CD4-positive, CD25-positive, alpha-beta regulatory T cell (primary cell): ENCODE results near the gene ARIH2. TPM values are rescaled to one million over a fixed set of nuclear protein-coding genes. Genes with fewer than 3 reads are reported as not detected.

Source experiments
- ATAC-seq, 2 donors: fragments of 150-1000 bp; cut with Tn5 transposase; one replicate each; pipeline ENCODE4 v1.10.0; 2021; ENCODE audit warnings: low read depth in 2 of 2, moderate number of reproducible peaks in 2 of 2, moderate library complexity in 1 of 2
- DNase-seq, 3 donors: peaks; one replicate each; pipeline versions ENCODE4 v3.0.0 to v3.0.0-alpha.2; 2012 to 2022; ENCODE audit warnings: mixed read lengths in 1 of 3
- H3K27ac ChIP-seq: one replicate; pipeline ENCODE4 v1.7.0; 2013; ENCODE audit warnings: mild to moderate bottlenecking, low read length; ENCODE audit not compliant: insufficient read depth, poor library complexity, severe bottlenecking
- H3K27me3 ChIP-seq: one replicate; pipeline ENCODE4 v1.7.0; 2013; ENCODE audit warnings: low read length; ENCODE audit not compliant: control insufficient read depth, insufficient read depth
- H3K36me3 ChIP-seq: one replicate; pipeline ENCODE4 v1.7.0; 2013; ENCODE audit warnings: mild to moderate bottlenecking, low read length, moderate library complexity; ENCODE audit not compliant: control insufficient read depth, insufficient read depth
- H3K4me1 ChIP-seq: 2 replicates; pipeline ENCODE4 v1.7.0; 2013; ENCODE audit warnings: mild to moderate bottlenecking, low read length; ENCODE audit not compliant: insufficient read depth, control insufficient read depth, poor library complexity, severe bottlenecking
- H3K4me3 ChIP-seq: one replicate; pipeline ENCODE4 v1.7.0; 2013; ENCODE audit warnings: low read depth, mild to moderate bottlenecking, low read length, moderate library complexity
- H3K9me3 ChIP-seq, 2 experiments: 1 replicate in 1 of 2; 2 replicates in 1 of 2; pipeline ENCODE4 v1.7.0; 2013; ENCODE audit warnings: low read length in 2 of 2, mild to moderate bottlenecking in 1 of 2, moderate library complexity in 1 of 2; ENCODE audit not compliant: control insufficient read depth in 2 of 2
- H3K27ac Mint-ChIP-seq, 3 donors: one replicate each; pipeline ENCODE4 v1.8.0; 2020 to 2022; ENCODE audit warnings: mild to moderate bottlenecking in 3 of 3, mixed read lengths in 3 of 3, moderate library complexity in 2 of 3
- H3K27me3 Mint-ChIP-seq: one replicate; pipeline ENCODE4 v1.8.0; 2022; ENCODE audit warnings: mild to moderate bottlenecking, mixed read lengths
- H3K36me3 Mint-ChIP-seq: one replicate; pipeline ENCODE4 v1.8.0; 2020; ENCODE audit warnings: mixed read lengths
- H3K4me1 Mint-ChIP-seq, 4 donors: one replicate each; pipeline ENCODE4 v1.8.0; 2020 to 2022; ENCODE audit warnings: mixed read lengths in 4 of 4, mild to moderate bottlenecking in 1 of 4
- H3K4me3 Mint-ChIP-seq, 4 donors: one replicate each; pipeline ENCODE4 v1.8.0; 2020 to 2022; ENCODE audit warnings: mild to moderate bottlenecking in 4 of 4, mixed read lengths in 4 of 4, moderate library complexity in 3 of 4
- H3K9me3 Mint-ChIP-seq, 7 donors: one replicate each; pipeline ENCODE4 v1.8.0; 2020 to 2022; ENCODE audit warnings: mixed read lengths in 7 of 7, mild to moderate bottlenecking in 3 of 7, moderate library complexity in 2 of 7
- polyA plus RNA-seq, 4 donors: library from polyadenylated mRNA; unstranded; fragments of 300-500 nt; fragmentation: Illumina TruSeq; gene quantifications; one replicate each; pipeline ENCODE4 v1.2.3, GENCODE V29; 2021
- total RNA-seq: library from RNA; stranded (reverse); gene quantifications from one replicate; pipeline ENCODE4 v1.2.3, GENCODE V29; 2022

The ARIH2 gene
- total and polyA plus RNA-seq, 5 donors from 2014 or later = 110 to 171 (median 113) TPM

GRCh38 chr3:49024449-49024848 is 105.8 kb downstream of the ARIH2 start:
- ATAC-seq = no peak
- peaks cover 40% of the 10 kb centered on the region for H3K36me3 ChIP-seq
- peak overlapping the region in 1 of 3 donors; percentile 66 for H3K27ac Mint-ChIP-seq
- H3K4me3 Mint-ChIP-seq = peak overlapping the region in 3 of 4 donors; percentile 33 to 51 (median 51)
- DNase-seq = no peak
- no peaks in the 10 kb centered on the region for H3K9me3 ChIP-seq
- peaks cover 5% of the 10 kb centered on the region for H3K27me3 Mint-ChIP-seq
- peaks cover 13% of the 10 kb centered on the region for H3K36me3 Mint-ChIP-seq
- H3K27ac ChIP-seq = no peak overlapping the region
- no peaks in the 10 kb centered on the region for H3K9me3 Mint-ChIP-seq
- H3K27me3 ChIP-seq = no peaks in the 10 kb centered on the region
- H3K4me1 ChIP-seq = peaks cover 45% of the 10 kb centered on the region
- peaks cover 5 to 75% (median 33%) of the 10 kb centered on the region in 4 donors for H3K4me1 Mint-ChIP-seq
- no peak overlapping the region for H3K4me3 ChIP-seq

GRCh38 chr3:49025005-49025792 is 106.6 kb downstream of the ARIH2 start:
- no peaks in the 10 kb centered on the region for H3K27me3 ChIP-seq
- no peak overlapping the region for H3K27ac Mint-ChIP-seq
- H3K4me3 Mint-ChIP-seq = peak overlapping the region in 3 of 4 donors; percentile 31 to 84 (median 51)
- ATAC-seq (no peak), DNase-seq (no peak)
- peaks cover 40% of the 10 kb centered on the region for H3K36me3 ChIP-seq
- peaks cover 5% of the 10 kb centered on the region for H3K27me3 Mint-ChIP-seq
- H3K36me3 Mint-ChIP-seq = peaks cover 13% of the 10 kb centered on the region
- peaks cover 42% of the 10 kb centered on the region for H3K4me1 ChIP-seq
- H3K9me3 Mint-ChIP-seq = no peaks in the 10 kb centered on the region
- no peaks in the 10 kb centered on the region for H3K9me3 ChIP-seq
- no peak overlapping the region for H3K4me3 ChIP-seq
- peaks cover 5 to 69% (median 32%) of the 10 kb centered on the region in 4 donors for H3K4me1 Mint-ChIP-seq
- H3K27ac ChIP-seq = no peak overlapping the region

DNA sequence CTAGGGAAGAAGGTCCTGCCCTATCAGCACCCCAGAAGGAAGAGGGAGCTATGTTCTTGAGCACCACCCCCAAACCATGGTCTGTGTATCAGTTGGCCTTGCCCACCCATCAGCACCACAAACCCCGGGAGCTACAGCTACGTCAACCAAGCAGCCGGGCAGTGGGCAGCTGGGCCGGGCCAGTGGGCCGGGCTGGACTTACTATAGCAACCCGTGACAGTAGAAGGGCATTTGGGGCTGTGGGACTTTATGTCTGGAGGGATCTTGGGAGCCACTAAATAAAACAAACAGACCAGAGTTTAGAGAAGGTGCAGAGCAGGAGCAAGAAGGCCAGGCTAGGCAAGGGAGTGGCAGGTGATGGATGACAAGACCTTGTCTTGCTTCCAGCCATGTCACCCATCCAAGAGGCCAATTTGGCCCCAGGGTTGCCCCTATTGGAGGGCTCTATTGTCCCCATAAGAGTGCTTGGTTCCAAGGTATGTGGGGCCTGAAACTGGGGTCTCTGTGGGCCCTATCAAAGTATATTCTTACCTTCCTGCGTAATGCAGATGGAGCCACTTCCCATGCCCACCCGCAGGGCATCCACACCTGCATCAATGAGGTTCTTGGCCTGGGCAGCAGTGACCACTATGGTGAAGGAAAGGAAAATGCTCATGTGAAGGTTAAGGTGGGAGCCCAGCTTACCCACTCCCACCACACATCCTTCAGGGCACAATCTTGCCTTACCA is 107.3 kb downstream of the ARIH2 start:
- Histone ChIP-seq H3K4me3 (no peak overlapping the region), H3K4me1 (peaks cover 34% of the 10 kb centered on the region), H3K9me3 (no peaks in the 10 kb centered on the region), H3K36me3 (peaks cover 45% of the 10 kb centered on the region), H3K27ac (peak overlapping the region; percentile 5), H3K27me3 (no peaks in the 10 kb centered on the region)
- Mint-ChIP-seq H3K36me3 (peaks cover 13% of the 10 kb centered on the region), H3K9me3 (no peaks in the 10 kb centered on the region), H3K27ac (peak overlapping the region; percentile 43 to 99 (median 62)), H3K4me3 (peak overlapping the region in 3 of 4 donors; percentile 28 to 84 (median 57)), H3K27me3 (peaks cover 5% of the 10 kb centered on the region), H3K4me1 (peaks cover 5 to 69% (median 30%) of the 10 kb centered on the region in 4 donors)
- DNase-seq (no peak), ATAC-seq (no peak)

DNA sequence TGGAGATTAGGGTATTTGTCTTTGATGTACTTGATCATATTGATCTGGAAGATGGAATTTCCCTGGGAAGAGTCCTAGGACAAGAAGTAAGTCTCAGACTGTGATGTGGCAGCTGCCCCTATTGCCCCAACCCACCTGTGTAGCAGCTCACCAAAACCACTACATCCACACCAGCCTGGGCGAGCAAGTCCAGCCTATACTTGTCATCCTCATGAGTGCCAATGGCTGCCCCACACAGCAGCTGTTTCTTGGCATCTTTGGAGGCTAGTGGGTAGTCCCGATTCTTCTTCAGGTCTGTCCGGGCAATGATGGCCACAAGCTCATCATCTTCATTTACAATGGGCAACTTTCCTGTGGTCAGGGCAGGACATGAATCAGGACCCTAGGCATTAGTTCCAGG is 107.9 kb downstream of the ARIH2 start:
- Mint-ChIP-seq H3K4me3 (peak overlapping the region in 2 of 4 donors; percentile 28 to 57), H3K4me1 (peaks cover 5 to 66% (median 27%) of the 10 kb centered on the region in 4 donors), H3K27me3 (peaks cover under 1% of the 10 kb centered on the region), H3K9me3 (no peaks in the 10 kb centered on the region), H3K36me3 (peaks cover 16% of the 10 kb centered on the region), H3K27ac (peak overlapping the region in 2 of 3 donors; percentile 62 to 99)
- Histone ChIP-seq H3K27ac (peak overlapping the region; percentile 5), H3K4me3 (no peak overlapping the region), H3K27me3 (no peaks in the 10 kb centered on the region), H3K36me3 (peaks cover 49% of the 10 kb centered on the region), H3K4me1 (peaks cover 34% of the 10 kb centered on the region), H3K9me3 (no peaks in the 10 kb centered on the region)
- ATAC-seq (no peak), DNase-seq (no peak)

GRCh38 chr3:49027634-49028033 is 109.0 kb downstream of the ARIH2 start:
- Histone ChIP-seq H3K4me1 (peaks cover 30% of the 10 kb centered on the region), H3K27me3 (no peaks in the 10 kb centered on the region), H3K27ac (peak overlapping the region; percentile 91), H3K36me3 (peaks cover 60% of the 10 kb centered on the region), H3K9me3 (no peaks in the 10 kb centered on the region), H3K4me3 (no peak overlapping the region)
- peaks cover 5 to 65% (median 27%) of the 10 kb centered on the region in 4 donors for H3K4me1 Mint-ChIP-seq
- peaks cover 23% of the 10 kb centered on the region for H3K36me3 Mint-ChIP-seq
- DNase-seq = no peak
- ATAC-seq = no peak
- no peaks in the 10 kb centered on the region for H3K27me3 Mint-ChIP-seq
- H3K9me3 Mint-ChIP-seq = peaks cover 0 to 2% (median 0%) of the 10 kb centered on the region in 7 donors
- H3K4me3 Mint-ChIP-seq = peak overlapping the region in 3 of 4 donors; percentile 33 to 81 (median 45)
- H3K27ac Mint-ChIP-seq = peak overlapping the region; percentile 81 to 99 (median 99)

- peaks cover 23% of the 10 kb centered on the region for H3K36me3 Mint-ChIP-seq
- H3K9me3 ChIP-seq = no peaks in the 10 kb centered on the region
- peaks cover under 1 to 59% (median 22%) of the 10 kb centered on the region in 4 donors for H3K4me1 Mint-ChIP-seq
- no peaks in the 10 kb centered on the region for H3K27me3 ChIP-seq
- H3K27me3 Mint-ChIP-seq = no peaks in the 10 kb centered on the region
- peaks cover 62% of the 10 kb centered on the region for H3K36me3 ChIP-seq
- peak overlapping the region; percentile 91 for H3K27ac ChIP-seq
- ATAC-seq (no peak), DNase-seq (no peak)
- H3K4me1 ChIP-seq = peaks cover 23% of the 10 kb centered on the region
- peak overlapping the region in 2 of 3 donors; percentile 99 for H3K27ac Mint-ChIP-seq
- peaks cover 0 to 2% (median 0%) of the 10 kb centered on the region in 7 donors for H3K9me3 Mint-ChIP-seq
- H3K4me3 ChIP-seq = peak overlapping the region; percentile 80
- H3K4me3 Mint-ChIP-seq = peak overlapping the region; percentile 81 to 95 (median 92)
Observed at GRCh38 chr3:49028298-49028672, 109.6 kb downstream of the ARIH2 start.

GRCh38 chr3:49028673-49029562 is 110.3 kb downstream of the ARIH2 start, which contains the start of gene IMPDH2:
Gene IMPDH2 (minus strand): TSS chr3:49029398. CDS start chr3:49029350, 48 bp downstream.
- DNase-seq (peak; percentile 89 to 95 (median 92)), ATAC-seq (peak; percentile 96)
- H3K9me3 ChIP-seq = no peaks in the 10 kb centered on the region
- H3K27me3 ChIP-seq = no peaks in the 10 kb centered on the region
- H3K4me3 ChIP-seq = peak within 1 kb of the TSS; percentile 80
- Mint-ChIP-seq H3K4me1 (peaks cover 0 to 53% (median 21%) of the 10 kb centered on the region in 4 donors), H3K4me3 (peak within 1 kb of the TSS; percentile 81 to 95 (median 92)), H3K9me3 (peaks cover 0 to 2% (median 0%) of the 10 kb centered on the region in 7 donors), H3K27ac (peak within 1 kb of the TSS; percentile 97 to 99 (median 99)), H3K27me3 (no peaks in the 10 kb centered on the region), H3K36me3 (peaks cover 19% of the 10 kb centered on the region)
- peaks cover 20% of the 10 kb centered on the region for H3K4me1 ChIP-seq
- H3K27ac ChIP-seq = peak within 1 kb of the TSS; percentile 91
- peaks cover 63% of the 10 kb centered on the region for H3K36me3 ChIP-seq
